NCI-H748 (cell line): ENCODE data around the gene CPNE5.
"Not testable (repeated sequence)": the region's sequence is repeated elsewhere in the genome, so short reads cannot be mapped to it uniquely, and the experiment has no call there.

Experiments used
- DNase-seq: peaks from one replicate; lab custom pipeline; 2025; ENCODE audit not compliant: unreplicated experiment; lab: John Stamatoyannopoulos, UW

Gene CPNE5

GRCh38 chr6:36817176-36817817, 21.9 kb downstream of the CPNE5 start:
- DNase-seq: no peak

- no peak for DNase-seq
Observed at GRCh38 chr6:36815962-36816735, 23.1 kb downstream of the CPNE5 start.

GRCh38 chr6:36814249-36814648, 25.0 kb downstream of the CPNE5 start:
- no peak for DNase-seq

- no peak for DNase-seq
Observed at GRCh38 chr6:36813526-36813925, 25.7 kb downstream of the CPNE5 start.

GRCh38 chr6:36813047-36813446, 26.2 kb downstream of the CPNE5 start:
- DNase-seq: not testable (repeated sequence)

GRCh38 chr6:36809941-36810803, 29.1 kb downstream of the CPNE5 start:
- DNase-seq: no peak

- DNase-seq: no peak
Observed at GRCh38 chr6:36809156-36809555, 30.1 kb downstream of the CPNE5 start.

GRCh38 chr6:36808634-36809033, 30.6 kb downstream of the CPNE5 start:
- DNase-seq: no peak

- DNase-seq: no peak
Observed at GRCh38 chr6:36807750-36808149, 31.5 kb downstream of the CPNE5 start.

- no peak for DNase-seq
Observed at GRCh38 chr6:36807143-36807542, 32.1 kb downstream of the CPNE5 start.

GRCh38 chr6:36805917-36806316, 33.3 kb downstream of the CPNE5 start:
- no peak for DNase-seq

GRCh38 chr6:36805096-36805797, 34.0 kb downstream of the CPNE5 start:
- DNase-seq: no peak

- DNase-seq: no peak
Observed at GRCh38 chr6:36804563-36804962, 34.7 kb downstream of the CPNE5 start.

- no peak for DNase-seq
Observed at GRCh38 chr6:36803908-36804307, 35.3 kb downstream of the CPNE5 start.

GRCh38 chr6:36803482-36803881, 35.8 kb downstream of the CPNE5 start:
- DNase-seq: no peak

GRCh38 chr6:36800223-36801076, 38.8 kb downstream of the CPNE5 start:
- DNase-seq: peak; percentile 24

- no peak for DNase-seq
Observed at GRCh38 chr6:36798852-36799251, 40.4 kb downstream of the CPNE5 start.

- DNase-seq: no peak
Observed at GRCh38 chr6:36797653-36798052, 41.6 kb downstream of the CPNE5 start.

- no peak for DNase-seq
Observed at GRCh38 chr6:36797055-36797454, 42.2 kb downstream of the CPNE5 start.

GRCh38 chr6:36794713-36795065, 44.6 kb downstream of the CPNE5 start:
- no peak for DNase-seq
